PC-9 (cell line): ENCODE results near the gene GHR. TPM values are rescaled to one million over a fixed set of nuclear protein-coding genes. Genes with fewer than 3 reads are reported as not detected.

Source experiments
- BruUV-seq: library from RNA; stranded (reverse); fragments of 400-500 nt; replicated peaks from 2 replicates; lab custom pipeline; 2021; lab: Mats Ljungman, UMichigan
- CTCF ChIA-PET: fragments of 300-600 bp; sonication (Branson Sonifier 250); formaldehyde crosslinking; loops from one replicate; lab custom pipeline; 2022; ENCODE audit warnings: antibody characterized with exemption; lab: Charles Lee
- POLR2A ChIA-PET: fragments of 300-600 bp; sonication (Branson Sonifier 250); formaldehyde crosslinking; loops from one replicate; lab custom pipeline; 2022; ENCODE audit warnings: antibody characterized with exemption; ENCODE audit not compliant: unreplicated experiment; lab: Charles Lee
- DNase-seq, 2 experiments: peaks; one replicate each; pipeline versions ENCODE4 v3.0.0 to v3.0.0-alpha.2; 2015 to 2022; ENCODE audit warnings: mixed read lengths in 1 of 2
- H2AFZ ChIP-seq: fragments of 200-600 bp; sonication (generic); 2 replicates; pipeline ENCODE4 v1.8.1; 2017; ENCODE audit warnings: antibody characterized with exemption
- H3F3A ChIP-seq: fragments of 200-600 bp; sonication (generic); 2 replicates; pipeline ENCODE4 v1.8.1; 2017; ENCODE audit warnings: antibody characterized with exemption, mild to moderate bottlenecking, low read depth; ENCODE audit not compliant: insufficient read depth
- H3K27ac ChIP-seq: fragments of 200-600 bp; sonication (generic); 2 replicates; pipeline ENCODE4 v1.6.1; 2016; ENCODE audit warnings: mixed run types
- H3K27me3 ChIP-seq: fragments of 200-600 bp; sonication (generic); 2 replicates; pipeline ENCODE4 v1.6.1; 2016; ENCODE audit warnings: low read depth, mixed run types; ENCODE audit not compliant: insufficient read depth
- H3K36me3 ChIP-seq: fragments of 200-600 bp; sonication (generic); 2 replicates; pipeline ENCODE4 v1.6.1; 2016; ENCODE audit warnings: low read depth, mixed run types
- H3K4me1 ChIP-seq: fragments of 200-600 bp; sonication (generic); replicated peaks from 2 replicates; pipeline ENCODE4 v1.6.1; 2016; ENCODE audit warnings: mixed run types; ENCODE audit not compliant: insufficient read depth
- H3K4me2 ChIP-seq: fragments of 200-600 bp; sonication (generic); 2 replicates; pipeline ENCODE4 v1.6.1; 2017; ENCODE audit warnings: mixed run types
- H3K4me3 ChIP-seq: fragments of 200-600 bp; sonication (generic); 2 replicates; pipeline ENCODE4 v1.6.1; 2016; ENCODE audit warnings: mixed run types
- H3K79me2 ChIP-seq: fragments of 200-600 bp; sonication (generic); 2 replicates; pipeline ENCODE4 v1.6.1; 2017; ENCODE audit warnings: low read depth, mixed run types
- H3K9me2 ChIP-seq: fragments of 200-600 bp; sonication (generic); 2 replicates; pipeline ENCODE4 v1.8.1; 2017; ENCODE audit warnings: mild to moderate bottlenecking; ENCODE audit not compliant: insufficient read depth
- H3K9me3 ChIP-seq: fragments of 200-600 bp; sonication (generic); 2 replicates; pipeline ENCODE4 v1.8.1; 2016; ENCODE audit warnings: low read depth; ENCODE audit not compliant: insufficient read depth
- H4K20me1 ChIP-seq: fragments of 200-600 bp; sonication (generic); 2 replicates; pipeline ENCODE4 v1.8.1; 2017; ENCODE audit not compliant: insufficient read depth
- EZH2 ChIP-seq: fragments of 200-600 bp; sonication (generic); IDR thresholded peaks from 2 replicates; pipeline ENCODE4 v1.8.0; 2017; ENCODE audit warnings: antibody characterized with exemption, low read depth
- intact Hi-C: fragments of 100-400 bp; cut with micrococcal nuclease; formaldehyde crosslinking; loops from one replicate; pipeline ENCODE4 v1.10.0; 2022; ENCODE audit not compliant: unreplicated experiment
- total RNA-seq: library from RNA; stranded (reverse); gene quantifications from 2 replicates; pipeline ENCODE4 v1.2.3, GENCODE V29; 2021
- TF ChIP-seq, protein P1 (sequence below): fragments of 200-600 bp; sonication (generic); conservative IDR thresholded peaks from 2 replicates; pipeline ENCODE4 v1.6.1; 2017; ENCODE audit warnings: mixed run types, antibody characterized with exemption, mild to moderate bottlenecking, moderate library complexity

GHR gene
- total RNA-seq, 1 experiment from 2014 or later = not detected

DNA sequence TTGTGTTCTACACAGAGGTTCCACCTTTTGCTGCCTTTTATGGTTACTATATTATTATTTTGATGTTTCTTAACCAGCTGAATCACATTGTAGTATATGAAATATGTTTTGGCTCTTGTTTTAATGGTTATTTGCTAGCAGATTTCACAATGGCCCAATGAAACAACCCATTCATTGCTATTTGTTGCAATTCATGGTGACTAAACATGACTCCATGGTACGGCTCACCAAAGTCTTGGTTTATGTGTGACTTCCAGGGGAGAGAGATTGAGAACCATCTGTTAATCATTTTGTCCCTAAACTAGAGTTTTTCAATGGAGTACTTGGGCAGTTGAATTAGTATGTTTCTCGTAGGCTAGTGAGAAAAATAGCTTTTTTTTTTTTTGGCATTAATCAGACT is 108.4 kb downstream of the GHR start:
- Histone ChIP-seq H3K27ac (no peak overlapping the region), H3K4me1 (no peaks in the 10 kb centered on the region), H2AFZ (no peak overlapping the region), H3K9me2 (peaks cover 4% of the 10 kb centered on the region; the same call in 1 of the 2 replicates), H3K9me3 (no peaks in the 10 kb centered on the region; the same call in 1 of the 2 replicates), H4K20me1 (0 out of 2 replicates have a peak, but pooled peaks cover 5% of the 10 kb centered on the region), H3K4me3 (no peak overlapping the region), H3K27me3 (no peaks in the 10 kb centered on the region), H3K4me2 (no peak overlapping the region), H3K79me2 (no peaks in the 10 kb centered on the region), H3K36me3 (no peaks in the 10 kb centered on the region), H3F3A (no peaks in the 10 kb centered on the region)
- no peak for TF ChIP-seq EZH2
- TF ChIP-seq, protein P1, sequence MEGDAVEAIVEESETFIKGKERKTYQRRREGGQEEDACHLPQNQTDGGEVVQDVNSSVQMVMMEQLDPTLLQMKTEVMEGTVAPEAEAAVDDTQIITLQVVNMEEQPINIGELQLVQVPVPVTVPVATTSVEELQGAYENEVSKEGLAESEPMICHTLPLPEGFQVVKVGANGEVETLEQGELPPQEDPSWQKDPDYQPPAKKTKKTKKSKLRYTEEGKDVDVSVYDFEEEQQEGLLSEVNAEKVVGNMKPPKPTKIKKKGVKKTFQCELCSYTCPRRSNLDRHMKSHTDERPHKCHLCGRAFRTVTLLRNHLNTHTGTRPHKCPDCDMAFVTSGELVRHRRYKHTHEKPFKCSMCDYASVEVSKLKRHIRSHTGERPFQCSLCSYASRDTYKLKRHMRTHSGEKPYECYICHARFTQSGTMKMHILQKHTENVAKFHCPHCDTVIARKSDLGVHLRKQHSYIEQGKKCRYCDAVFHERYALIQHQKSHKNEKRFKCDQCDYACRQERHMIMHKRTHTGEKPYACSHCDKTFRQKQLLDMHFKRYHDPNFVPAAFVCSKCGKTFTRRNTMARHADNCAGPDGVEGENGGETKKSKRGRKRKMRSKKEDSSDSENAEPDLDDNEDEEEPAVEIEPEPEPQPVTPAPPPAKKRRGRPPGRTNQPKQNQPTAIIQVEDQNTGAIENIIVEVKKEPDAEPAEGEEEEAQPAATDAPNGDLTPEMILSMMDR = no peak
- BruUV-seq = no TSS peak
- ChIA-PET CTCF (no interaction called here), POLR2A (no interaction called here)
- DNase-seq = no peak
- intact Hi-C loops = no loop called here

DNA sequence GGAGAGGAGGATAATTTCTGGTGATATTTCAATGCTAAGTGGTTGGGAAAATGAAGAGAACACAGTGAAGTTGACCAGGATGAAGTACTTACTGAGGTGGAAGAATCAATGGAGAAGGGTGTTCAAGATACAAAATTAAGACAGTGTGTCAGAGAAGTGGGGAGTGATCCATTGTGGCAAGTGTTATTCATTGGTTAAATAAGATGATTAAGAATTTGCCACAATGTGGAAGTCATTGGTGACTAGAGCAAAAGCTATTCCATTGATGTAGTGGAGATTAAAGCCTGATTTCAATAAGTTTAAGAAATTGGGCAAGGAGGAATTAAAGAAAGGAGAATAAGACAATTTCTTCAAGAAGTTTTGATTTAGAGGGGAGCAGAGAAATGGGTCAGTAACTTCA is 118.9 kb downstream of the GHR start:
- TF ChIP-seq EZH2 = no peak
- no peak overlapping the region for H3K27ac ChIP-seq
- no peaks in the 10 kb centered on the region for H3K36me3 ChIP-seq
- no peak overlapping the region for H3K4me3 ChIP-seq
- H4K20me1 ChIP-seq = no peaks in the 10 kb centered on the region
- POLR2A ChIA-PET = no interaction called here
- BruUV-seq = no TSS peak
- H2AFZ ChIP-seq = no peak overlapping the region
- CTCF ChIA-PET = no interaction called here
- no peaks in the 10 kb centered on the region for H3K4me1 ChIP-seq
- intact Hi-C loops = no loop called here
- H3K9me3 ChIP-seq = no peaks in the 10 kb centered on the region
- no peaks in the 10 kb centered on the region for H3K79me2 ChIP-seq
- H3K9me2 ChIP-seq = no peaks in the 10 kb centered on the region
- H3F3A ChIP-seq = no peaks in the 10 kb centered on the region
- DNase-seq = no peak
- H3K27me3 ChIP-seq = no peaks in the 10 kb centered on the region
- no peak overlapping the region for H3K4me2 ChIP-seq

DNA sequence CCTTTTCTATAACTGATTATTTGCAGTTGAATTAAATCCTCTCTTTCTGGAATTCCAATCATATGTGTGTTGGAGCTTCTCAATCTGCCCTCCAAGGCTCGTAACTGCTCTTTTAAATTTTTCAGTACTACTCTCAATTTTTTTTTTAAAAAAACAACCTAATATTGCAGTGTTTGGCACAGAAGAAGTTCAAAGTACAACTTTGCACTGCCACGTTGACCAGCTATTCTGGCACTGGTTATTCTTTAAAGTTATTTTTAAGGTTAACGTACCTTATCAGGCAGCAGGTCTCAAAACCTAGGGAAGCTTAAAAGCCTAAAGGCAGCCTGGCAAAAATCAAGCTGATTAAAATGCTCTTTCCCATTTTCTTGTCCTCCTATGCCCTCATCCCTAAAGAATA is 120.5 kb downstream of the GHR start:
- no peaks in the 10 kb centered on the region for H3K36me3 ChIP-seq
- no peaks in the 10 kb centered on the region for H3F3A ChIP-seq
- H3K4me1 ChIP-seq = no peaks in the 10 kb centered on the region
- H3K4me2 ChIP-seq = no peak overlapping the region
- H3K9me2 ChIP-seq = no peaks in the 10 kb centered on the region
- H3K4me3 ChIP-seq = no peak overlapping the region
- intact Hi-C loops = no loop called here
- no peak overlapping the region for H2AFZ ChIP-seq
- TF ChIP-seq, protein P1 = no peak
- TF ChIP-seq EZH2 = no peak
- no peaks in the 10 kb centered on the region for H3K79me2 ChIP-seq
- H3K9me3 ChIP-seq = no peaks in the 10 kb centered on the region
- H3K27ac ChIP-seq = no peak overlapping the region
- no TSS peak for BruUV-seq
- H3K27me3 ChIP-seq = no peaks in the 10 kb centered on the region
- CTCF ChIA-PET = no interaction called here
- DNase-seq = no peak
- POLR2A ChIA-PET = no interaction called here
- no peaks in the 10 kb centered on the region for H4K20me1 ChIP-seq

DNA sequence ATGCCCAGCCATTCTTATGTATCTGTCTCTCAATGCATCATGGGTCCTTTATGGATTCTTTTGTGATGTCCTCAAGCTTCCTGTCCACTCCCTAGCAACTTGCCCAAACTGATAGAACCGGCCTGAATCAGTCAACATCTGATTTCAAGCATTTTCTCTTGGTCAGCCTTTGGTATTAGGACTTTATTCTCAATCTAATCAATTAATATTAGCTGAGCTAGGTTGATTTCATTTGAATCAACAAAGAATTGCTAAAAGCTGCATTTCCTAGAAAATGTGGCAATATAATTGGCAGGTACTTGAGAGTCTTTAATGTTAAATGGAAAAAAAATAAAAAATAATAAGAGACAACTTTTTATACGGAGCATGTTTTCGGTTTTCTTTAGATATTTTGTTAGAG is 121.8 kb downstream of the GHR start:
- H3K79me2 ChIP-seq = no peaks in the 10 kb centered on the region
- H3K4me2 ChIP-seq = no peak overlapping the region
- intact Hi-C loops = no loop called here
- BruUV-seq = no TSS peak
- no peaks in the 10 kb centered on the region for H4K20me1 ChIP-seq
- H3K9me3 ChIP-seq = no peaks in the 10 kb centered on the region
- no peak overlapping the region for H2AFZ ChIP-seq
- CTCF ChIA-PET = no interaction called here
- no peaks in the 10 kb centered on the region for H3K4me1 ChIP-seq
- H3K27me3 ChIP-seq = no peaks in the 10 kb centered on the region
- H3F3A ChIP-seq = no peaks in the 10 kb centered on the region
- TF ChIP-seq EZH2 = no peak
- TF ChIP-seq, protein P1 = no peak
- H3K36me3 ChIP-seq = no peaks in the 10 kb centered on the region
- no peaks in the 10 kb centered on the region for H3K9me2 ChIP-seq
- DNase-seq = no peak
- H3K27ac ChIP-seq = no peak overlapping the region
- POLR2A ChIA-PET = no interaction called here
- no peak overlapping the region for H3K4me3 ChIP-seq
